HCT116 (cell line): ENCODE measurements around the gene ASS1. TPM values are rescaled to one million over a fixed set of nuclear protein-coding genes. Genes with fewer than 3 reads are reported as not detected.

ENCODE experiments used
- ATAC-seq: fragments of 200-7000 bp; cut with Tn5 transposase; 2 replicates; pipeline ENCODE4 v1.9.1; 2020; ENCODE audit warnings: mild to moderate bottlenecking, moderate library complexity
- BruUV-seq: library from RNA; stranded (reverse); fragments of 400-500 nt; replicated peaks from 2 replicates; lab custom pipeline; 2021; lab: Mats Ljungman, UMichigan
- CTCF ChIA-PET: fragments of 300-600 bp; sonication (Branson Sonifier 250); formaldehyde crosslinking; loops from one replicate; lab custom pipeline; 2021; ENCODE audit warnings: antibody characterized with exemption; lab: Charles Lee
- POLR2A ChIA-PET: fragments of 300-600, 350-600 bp; sonication (Branson Sonifier 250); formaldehyde crosslinking; loops from one replicate; lab custom pipeline; 2021; ENCODE audit warnings: antibody characterized with exemption; lab: Charles Lee
- RAD21 ChIA-PET, 2 experiments: fragments of 300-600 bp; sonication (Branson Sonifier 250); formaldehyde crosslinking; loops; one replicate each; lab custom pipeline; 2023; ENCODE audit warnings: low total read pairs in 2 of 2; ENCODE audit not compliant: uncharacterized antibody in 2 of 2, unreplicated experiment in 2 of 2, low non-redundant PET in 1 of 2; lab: Charles Lee
- DNase-seq: peaks from one replicate; pipeline ENCODE4 v3.0.0-alpha.2; 2010; ENCODE audit warnings: low read depth, low spot score
- H2AFZ ChIP-seq: fragments of 200-600 bp; shearing (Covaris generic), sonication (generic); 2 replicates; pipeline ENCODE4 v1.6.1; 2017; ENCODE audit warnings: low read depth, mixed run types, mixed read lengths, antibody characterized with exemption, low read length; ENCODE audit not compliant: poor library complexity, severe bottlenecking
- H3K27ac ChIP-seq: 2 replicates; pipeline ENCODE4 v1.5.1; 2012; ENCODE audit warnings: low read depth, low read length
- H3K27me3 ChIP-seq: fragments of 200-600 bp; sonication (generic); 2 replicates; pipeline ENCODE4 v1.6.1; 2016; ENCODE audit warnings: mixed run types, low read length, mixed read lengths; ENCODE audit not compliant: insufficient read depth
- H3K36me3 ChIP-seq, 2 experiments: fragments of 200-500 bp in 1 of 2; fragments of 200-600 bp in 1 of 2; sonication (Bioruptor generic) in 1 of 2; sonication (generic) in 1 of 2; 2 replicates each; pipeline versions ENCODE4 v1.5.1 to v1.6.1; 2014 to 2016; ENCODE audit warnings: low read length in 2 of 2, inconsistent platforms in 1 of 2, mixed read lengths in 1 of 2, mixed run types in 1 of 2; ENCODE audit not compliant: insufficient read depth in 2 of 2, control insufficient read depth in 1 of 2
- H3K4me1 ChIP-seq, 2 experiments: fragments of 200-600 bp in 1 of 2; sonication (generic) in 1 of 2; 2 replicates each; pipeline versions ENCODE4 v1.5.1 to v1.6.1; 2012 to 2017; ENCODE audit warnings: low read length in 2 of 2, inconsistent platforms in 1 of 2, mild to moderate bottlenecking in 1 of 2, mixed read lengths in 1 of 2, mixed run types in 1 of 2, moderate library complexity in 1 of 2; ENCODE audit not compliant: insufficient read depth in 2 of 2, control insufficient read depth in 1 of 2
- H3K4me2 ChIP-seq: fragments of 200-600 bp; sonication (generic); 2 replicates; pipeline ENCODE4 v1.6.1; 2017; ENCODE audit warnings: mixed run types, low read length, mixed read lengths
- H3K4me3 ChIP-seq, 2 experiments: fragments of 200-600 bp in 1 of 2; sonication (generic) in 1 of 2; replicated peaks in 1 of 2; 2 replicates each; pipeline ENCODE4 v1.5.1; 2011 to 2016; ENCODE audit warnings: low read length in 2 of 2, control low read depth in 1 of 2, low read depth in 1 of 2, mild to moderate bottlenecking in 1 of 2, mixed read lengths in 1 of 2, mixed run types in 1 of 2
- H3K79me2 ChIP-seq: fragments of 200-600 bp; sonication (generic); 2 replicates; pipeline ENCODE4 v1.6.1; 2017; ENCODE audit warnings: mild to moderate bottlenecking, mixed run types, low read length, moderate library complexity, mixed read lengths; ENCODE audit not compliant: insufficient read depth
- H3K9ac ChIP-seq: fragments of 200-600 bp; sonication (generic); 2 replicates; pipeline ENCODE4 v1.6.1; 2016; ENCODE audit warnings: low read length, mixed read lengths
- H3K9me2 ChIP-seq: fragments of 200-600 bp; sonication (generic), shearing (Covaris generic); 2 replicates; pipeline ENCODE4 v1.6.1; 2017; ENCODE audit warnings: mixed run types, mild to moderate bottlenecking, moderate library complexity; ENCODE audit not compliant: insufficient read depth
- H3K9me3 ChIP-seq, 2 experiments: fragments of 200-500 bp in 1 of 2; fragments of 200-600 bp in 1 of 2; sonication (Bioruptor generic) in 1 of 2; sonication (generic) in 1 of 2; 2 replicates each; pipeline ENCODE4 v1.6.1; 2014 to 2017; ENCODE audit warnings: low read length in 2 of 2, mixed read lengths in 2 of 2, inconsistent platforms in 1 of 2, low read depth in 1 of 2, mild to moderate bottlenecking in 1 of 2, mixed run types in 1 of 2, moderate library complexity in 1 of 2; ENCODE audit not compliant: control insufficient read depth in 1 of 2, insufficient read depth in 1 of 2
- H4K20me1 ChIP-seq: fragments of 200-600 bp; sonication (generic), shearing (Covaris generic); 2 replicates; pipeline ENCODE4 v1.6.1; 2017; ENCODE audit warnings: mixed run types, mild to moderate bottlenecking, moderate library complexity; ENCODE audit not compliant: insufficient read depth
- ELF1 ChIP-seq: IDR thresholded peaks from 2 replicates; pipeline ENCODE4 v1.6.1; 2012; ENCODE audit warnings: low read depth, borderline replicate concordance
- EZH2 ChIP-seq: fragments of 200-600 bp; sonication (generic); IDR thresholded peaks from 2 replicates; pipeline ENCODE4 v1.6.1; 2017; ENCODE audit warnings: antibody characterized with exemption, mixed run types
- EZH2phosphoT487 ChIP-seq: fragments of 200-600 bp; IDR thresholded peaks from 2 replicates; pipeline ENCODE4 v1.6.1; 2018; ENCODE audit warnings: antibody characterized with exemption, borderline replicate concordance
- FOSL1 ChIP-seq: IDR thresholded peaks from 2 replicates; pipeline ENCODE4 v1.6.1; 2012; ENCODE audit warnings: low read depth
- JUND ChIP-seq: IDR thresholded peaks from 2 replicates; pipeline ENCODE4 v1.6.1; 2012
- MAX ChIP-seq: IDR thresholded peaks from 2 replicates; pipeline ENCODE4 v1.6.1; 2012
- POLR2A ChIP-seq: IDR thresholded peaks from 2 replicates; pipeline ENCODE4 v1.7.0; 2011; ENCODE audit warnings: borderline replicate concordance; ENCODE audit not compliant: insufficient read depth, insufficient read length; ENCODE audit errors: extremely low read depth
- RAD21 ChIP-seq: IDR thresholded peaks from 2 replicates; pipeline ENCODE4 v1.6.1; 2012; ENCODE audit warnings: low read depth, mild to moderate bottlenecking
- SRF ChIP-seq: IDR thresholded peaks from 2 replicates; pipeline ENCODE4 v1.6.1; 2012; ENCODE audit warnings: low read depth
- TCF7L2 ChIP-seq: IDR thresholded peaks from 2 replicates; pipeline ENCODE4 v1.7.0; 2011; ENCODE audit warnings: borderline replicate concordance, inconsistent platforms; ENCODE audit not compliant: insufficient read depth, insufficient read length; ENCODE audit errors: extremely low read depth
- YY1 ChIP-seq: IDR thresholded peaks from 2 replicates; pipeline ENCODE4 v1.6.1; 2011; ENCODE audit warnings: low read length, low read depth, moderate library complexity, mild to moderate bottlenecking; ENCODE audit not compliant: insufficient replicate concordance; ENCODE audit errors: extremely low read depth
- ZBTB33 ChIP-seq: IDR thresholded peaks from 2 replicates; pipeline ENCODE4 v1.6.1; 2011; ENCODE audit warnings: mild to moderate bottlenecking, low read length, moderate library complexity; ENCODE audit not compliant: insufficient replicate concordance; ENCODE audit errors: extremely low read depth
- ZFX ChIP-seq: fragments of 450-650 bp; IDR thresholded peaks from 2 replicates; pipeline ENCODE4 v1.6.1; 2017
- ZNF274 ChIP-seq: fragments of 200-500 bp; sonication (Bioruptor generic); IDR thresholded peaks from 2 replicates; pipeline ENCODE4 v1.6.1; 2014; ENCODE audit warnings: mild to moderate bottlenecking, low read depth, low read length, inconsistent platforms
- intact Hi-C: fragments of 100-400 bp; cut with micrococcal nuclease; formaldehyde crosslinking; loops from 2 replicates; pipeline ENCODE4 v1.10.0; 2022
- total RNA-seq: library from RNA; stranded (reverse); gene quantifications from one replicate; pipeline ENCODE4 v1.2.1, GENCODE V29; 2021; ENCODE audit not compliant: unreplicated experiment
- TF ChIP-seq, protein P1 (sequence below), 3 experiments: fragments of 200-600 bp in 1 of 3; sonication (generic) in 1 of 3; IDR thresholded peaks in 2 of 3; conservative IDR thresholded peaks in 1 of 3; 2 replicates each; pipeline ENCODE4 v1.5.1; 2012 to 2017; ENCODE audit warnings: low read depth in 2 of 3, low read length in 2 of 3, antibody characterized with exemption in 1 of 3, borderline replicate concordance in 1 of 3, control low read depth in 1 of 3, mild to moderate bottlenecking in 1 of 3, mixed read lengths in 1 of 3, mixed run types in 1 of 3, moderate library complexity in 1 of 3; ENCODE audit not compliant: insufficient read depth in 1 of 3

The ASS1 gene
- total RNA-seq, 1 experiment from 2014 or later: 92.6 TPM

DNA sequence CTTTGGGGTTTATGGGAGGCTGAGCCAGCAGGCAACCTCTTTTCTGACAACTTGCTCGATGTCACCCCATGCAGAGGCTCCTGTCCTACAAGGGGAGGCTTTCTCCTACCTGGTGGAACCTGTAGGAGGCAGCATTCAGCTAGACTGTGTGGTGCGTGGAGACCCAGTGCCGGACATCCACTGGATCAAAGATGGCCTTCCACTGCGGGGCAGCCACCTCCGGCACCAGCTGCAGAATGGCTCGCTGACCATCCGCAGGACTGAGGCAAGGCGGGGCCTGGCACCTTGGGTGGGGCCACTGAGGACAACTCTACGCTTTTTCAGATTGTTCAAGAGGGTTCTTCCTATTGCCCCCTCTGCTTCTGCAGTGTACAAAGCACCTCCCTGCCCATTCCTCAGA, 36.1 kb upstream of the ASS1 start:
- Histone ChIP-seq H3K4me3 (no peak overlapping the region), H3K36me3 (no peaks in the 10 kb centered on the region), H3K9me2 (no peaks in the 10 kb centered on the region), H3K9ac (no peak overlapping the region), H3K9me3 (no peaks in the 10 kb centered on the region), H2AFZ (no peak overlapping the region), H4K20me1 (no peaks in the 10 kb centered on the region), H3K79me2 (no peaks in the 10 kb centered on the region), H3K4me2 (no peak overlapping the region), H3K27ac (no peak overlapping the region), H3K27me3 (no peaks in the 10 kb centered on the region), H3K4me1 (peaks cover 8 to 10% of the 10 kb centered on the region in 2 experiments; a peak in 2 of 4 replicates)
- no peak for TF ChIP-seq MAX
- no peak for TF ChIP-seq ELF1
- no peak for TF ChIP-seq EZH2
- TF ChIP-seq, protein P1, sequence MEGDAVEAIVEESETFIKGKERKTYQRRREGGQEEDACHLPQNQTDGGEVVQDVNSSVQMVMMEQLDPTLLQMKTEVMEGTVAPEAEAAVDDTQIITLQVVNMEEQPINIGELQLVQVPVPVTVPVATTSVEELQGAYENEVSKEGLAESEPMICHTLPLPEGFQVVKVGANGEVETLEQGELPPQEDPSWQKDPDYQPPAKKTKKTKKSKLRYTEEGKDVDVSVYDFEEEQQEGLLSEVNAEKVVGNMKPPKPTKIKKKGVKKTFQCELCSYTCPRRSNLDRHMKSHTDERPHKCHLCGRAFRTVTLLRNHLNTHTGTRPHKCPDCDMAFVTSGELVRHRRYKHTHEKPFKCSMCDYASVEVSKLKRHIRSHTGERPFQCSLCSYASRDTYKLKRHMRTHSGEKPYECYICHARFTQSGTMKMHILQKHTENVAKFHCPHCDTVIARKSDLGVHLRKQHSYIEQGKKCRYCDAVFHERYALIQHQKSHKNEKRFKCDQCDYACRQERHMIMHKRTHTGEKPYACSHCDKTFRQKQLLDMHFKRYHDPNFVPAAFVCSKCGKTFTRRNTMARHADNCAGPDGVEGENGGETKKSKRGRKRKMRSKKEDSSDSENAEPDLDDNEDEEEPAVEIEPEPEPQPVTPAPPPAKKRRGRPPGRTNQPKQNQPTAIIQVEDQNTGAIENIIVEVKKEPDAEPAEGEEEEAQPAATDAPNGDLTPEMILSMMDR (IDR thresholded peaks at IDR 0.05 in 2 of 3, conservative IDR thresholded peaks at IDR 0.05 in 1 of 3; ENCODE audit: borderline replicate concordance in 1 of 3, insufficient read depth in 1 of 3, low read depth in 2 of 3, low read length in 2 of 3): peak in 1 of 3 experiments; percentile 20; a peak in 1 of 6 replicates
- CTCF ChIA-PET: no interaction called here
- peak; percentile 43; the same call in 1 of the 2 replicates for ATAC-seq
- POLR2A ChIA-PET: no interaction called here
- intact Hi-C loops: no loop called here
- RAD21 ChIA-PET: no interaction called here
- no TSS peak for BruUV-seq
- DNase-seq: no peak

GRCh38 chr9:130409246-130409645, 35.5 kb upstream of the ASS1 start:
- Histone ChIP-seq H3K9ac (no peak overlapping the region), H3K36me3 (no peaks in the 10 kb centered on the region), H4K20me1 (no peaks in the 10 kb centered on the region), H3K4me2 (no peak overlapping the region), H3K4me1 (peaks cover 8 to 10% of the 10 kb centered on the region in 2 experiments; a peak in 2 of 4 replicates), H2AFZ (no peak overlapping the region), H3K9me2 (no peaks in the 10 kb centered on the region), H3K27ac (no peak overlapping the region), H3K79me2 (no peaks in the 10 kb centered on the region), H3K27me3 (no peaks in the 10 kb centered on the region), H3K9me3 (no peaks in the 10 kb centered on the region), H3K4me3 (no peak overlapping the region)
- TF ChIP-seq ZFX: no peak
- TF ChIP-seq ZBTB33: no peak
- no peak for TF ChIP-seq JUND
- TF ChIP-seq SRF: no peak
- no peak for TF ChIP-seq EZH2phosphoT487
- no peak for TF ChIP-seq RAD21
- no peak for TF ChIP-seq TCF7L2
- no peak for TF ChIP-seq FOSL1
- TF ChIP-seq ZNF274: no peak
- TF ChIP-seq YY1: no peak
- TF ChIP-seq MAX: no peak
- TF ChIP-seq POLR2A: no peak
- TF ChIP-seq ELF1: no peak
- ChIA-PET POLR2A (no interaction called here), RAD21 (no interaction called here), CTCF (no interaction called here)
- BruUV-seq: no TSS peak
- ATAC-seq (no peak), DNase-seq (no peak)
- intact Hi-C loops: no loop called here
